ENCODE data around the gene ITPR1.
A peak's percentile ranks its signal among the peaks of the same experiment; 100 is the strongest.
"Not testable (repeated sequence)": the region's sequence is repeated elsewhere in the genome, so short reads cannot be mapped to it uniquely, and the experiment has no call there.

The ITPR1 gene

GRCh38 chr3:4571690-4572334, 78.7 kb downstream of the ITPR1 start:
- no peak for DNase-seq

- no peak for DNase-seq
Observed at GRCh38 chr3:4573153-4573552, 80.0 kb downstream of the ITPR1 start.

- DNase-seq, result no peak
Observed at GRCh38 chr3:4574426-4574965, 81.3 kb downstream of the ITPR1 start.

- DNase-seq, result no peak
Observed at GRCh38 chr3:4575381-4575780, 82.2 kb downstream of the ITPR1 start.

GRCh38 chr3:4577721-4578120, 84.6 kb downstream of the ITPR1 start:
- no peak for DNase-seq

- no peak for DNase-seq
Observed at GRCh38 chr3:4580346-4581123, 87.4 kb downstream of the ITPR1 start.

- DNase-seq, result no peak
Observed at GRCh38 chr3:4581124-4581424, 87.9 kb downstream of the ITPR1 start.

GRCh38 chr3:4581498-4581897, 88.3 kb downstream of the ITPR1 start:
- no peak for DNase-seq

- no peak for DNase-seq
Observed at GRCh38 chr3:4581920-4582611, 88.9 kb downstream of the ITPR1 start.

- DNase-seq, result no peak
Observed at GRCh38 chr3:4582624-4583023, 89.5 kb downstream of the ITPR1 start.

GRCh38 chr3:4583416-4583815, 90.3 kb downstream of the ITPR1 start:
- no peak for DNase-seq

GRCh38 chr3:4584456-4585249, 91.5 kb downstream of the ITPR1 start:
- DNase-seq, result peak in 1 of 5 donors; percentile 24

- no peak for DNase-seq
Observed at GRCh38 chr3:4586381-4586780, 93.2 kb downstream of the ITPR1 start.

- DNase-seq, result no peak
Observed at GRCh38 chr3:4587061-4587837, 94.1 kb downstream of the ITPR1 start.

GRCh38 chr3:4587838-4588105, 94.6 kb downstream of the ITPR1 start:
- DNase-seq, result no peak

- no peak for DNase-seq
Observed at GRCh38 chr3:4588466-4588865, 95.3 kb downstream of the ITPR1 start.

- DNase-seq, result no peak
Observed at GRCh38 chr3:4589475-4590097, 96.4 kb downstream of the ITPR1 start.

GRCh38 chr3:4590849-4591248, 97.7 kb downstream of the ITPR1 start:
- not testable (repeated sequence) for DNase-seq

- DNase-seq, result no peak
Observed at GRCh38 chr3:4591669-4592068, 98.5 kb downstream of the ITPR1 start.

- DNase-seq, result no peak
Observed at GRCh38 chr3:4593014-4593413, 99.9 kb downstream of the ITPR1 start.

- no peak for DNase-seq
Observed at GRCh38 chr3:4595710-4596113, 102.6 kb downstream of the ITPR1 start.

- no peak for DNase-seq
Observed at GRCh38 chr3:4596612-4597011, 103.5 kb downstream of the ITPR1 start.
